Measurements from ENCODE around the gene ETV6.
"Not testable (repeated sequence)": the region's sequence is repeated elsewhere in the genome, so short reads cannot be mapped to it uniquely, and the experiment has no call there.

The ETV6 gene

DNA sequence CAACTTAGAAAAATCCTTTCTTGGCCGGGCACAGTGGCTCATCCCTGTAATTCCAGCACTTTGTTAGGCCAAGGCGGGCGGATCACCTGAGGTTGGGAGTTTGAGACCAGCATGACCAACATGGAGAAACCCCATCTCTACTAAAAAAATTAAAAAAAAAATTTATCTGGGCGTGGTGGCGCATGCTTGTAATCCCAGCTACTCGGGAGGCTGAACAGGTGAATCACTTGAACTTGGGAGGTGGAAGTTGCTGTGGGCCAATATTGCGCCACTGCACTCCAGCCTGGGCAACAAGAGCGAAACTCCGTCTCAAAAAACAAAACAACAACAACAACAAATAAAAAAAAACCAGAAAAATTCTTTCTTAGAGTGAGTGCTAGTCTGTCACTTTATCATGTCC is 17.6 kb upstream of the ETV6 start:
- not testable (repeated sequence) for H3K36me3 Mint-ChIP-seq, H3K27ac Mint-ChIP-seq, H3K27me3 Mint-ChIP-seq, H3K4me1 Mint-ChIP-seq, H3K4me3 Mint-ChIP-seq, H3K9me3 Mint-ChIP-seq

GRCh38 chr12:11633968-11634367 is 15.5 kb upstream of the ETV6 start:
- H3K4me3 Mint-ChIP-seq = no peak overlapping the region
- no peaks in the 10 kb centered on the region for H3K27me3 Mint-ChIP-seq

DNA sequence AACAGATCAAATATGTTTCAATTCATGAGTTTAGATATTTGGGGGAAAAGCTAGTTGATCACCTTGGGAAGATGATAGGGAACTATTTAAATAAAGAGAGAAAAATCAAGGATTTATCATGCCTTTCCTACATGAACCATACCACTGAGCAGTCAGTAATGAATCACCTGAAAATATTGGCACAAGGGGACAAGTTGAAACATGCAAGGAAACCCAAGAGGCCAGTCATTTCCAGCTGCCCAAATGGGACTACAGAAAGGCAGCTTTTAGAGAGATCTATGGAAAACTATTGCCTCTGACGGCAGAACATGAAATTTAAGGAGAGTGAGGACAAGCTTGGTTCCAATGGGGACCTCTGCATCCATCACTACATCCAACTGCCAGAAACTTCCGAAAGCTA is 14.1 kb upstream of the ETV6 start:
- H3K4me1 Mint-ChIP-seq = peaks cover 6% of the 10 kb centered on the region
- no peaks in the 10 kb centered on the region for H3K27me3 Mint-ChIP-seq
- H3K36me3 Mint-ChIP-seq = no peaks in the 10 kb centered on the region
- H3K4me3 Mint-ChIP-seq = no peak overlapping the region
- no peaks in the 10 kb centered on the region for H3K9me3 Mint-ChIP-seq
- no peak overlapping the region for H3K27ac Mint-ChIP-seq

More at GRCh38 chr12:11633968-11634367, 15.5 kb upstream of the ETV6 start:
- no peaks in the 10 kb centered on the region for H3K36me3 Mint-ChIP-seq
- H3K9me3 Mint-ChIP-seq = no peaks in the 10 kb centered on the region
- H3K4me1 Mint-ChIP-seq = no peaks in the 10 kb centered on the region
- no peak overlapping the region for H3K27ac Mint-ChIP-seq

GRCh38 chr12:11638315-11638916 is 11.1 kb upstream of the ETV6 start:
- Mint-ChIP-seq H3K27ac (no peak overlapping the region), H3K27me3 (no peaks in the 10 kb centered on the region), H3K36me3 (no peaks in the 10 kb centered on the region), H3K4me1 (peaks cover 6% of the 10 kb centered on the region), H3K9me3 (no peaks in the 10 kb centered on the region), H3K4me3 (no peak overlapping the region)

DNA sequence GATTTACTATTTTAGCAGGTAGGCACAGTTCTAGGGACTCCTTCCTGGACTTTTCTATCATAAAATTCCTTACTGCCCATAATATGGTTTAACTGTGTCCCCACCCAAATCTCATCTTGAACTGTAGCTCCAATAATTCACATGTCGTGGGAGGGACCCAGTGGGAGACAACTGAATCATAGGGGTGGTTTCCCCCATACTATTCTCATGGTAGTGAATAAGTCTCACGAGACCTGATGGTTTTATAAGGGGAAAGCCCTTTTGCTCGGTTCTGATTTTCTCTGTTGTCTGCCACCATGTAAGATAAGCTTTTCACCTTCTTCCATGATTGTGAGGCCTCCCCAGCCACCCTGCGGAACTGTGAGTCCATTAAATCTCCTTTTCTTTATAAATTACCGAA is 10.0 kb upstream of the ETV6 start:
- peaks cover 6% of the 10 kb centered on the region for H3K4me1 Mint-ChIP-seq
- no peaks in the 10 kb centered on the region for H3K36me3 Mint-ChIP-seq
- H3K27me3 Mint-ChIP-seq = no peaks in the 10 kb centered on the region
- H3K9me3 Mint-ChIP-seq = no peaks in the 10 kb centered on the region
- no peak overlapping the region for H3K4me3 Mint-ChIP-seq
- H3K27ac Mint-ChIP-seq = no peak overlapping the region

- Mint-ChIP-seq H3K9me3 (no peaks in the 10 kb centered on the region), H3K27me3 (no peaks in the 10 kb centered on the region), H3K36me3 (no peaks in the 10 kb centered on the region), H3K4me1 (peaks cover 6% of the 10 kb centered on the region), H3K4me3 (no peak overlapping the region), H3K27ac (no peak overlapping the region)
These were observed 8.0 kb upstream of the ETV6 start for GRCh38 chr12:11641522-11641921.

DNA sequence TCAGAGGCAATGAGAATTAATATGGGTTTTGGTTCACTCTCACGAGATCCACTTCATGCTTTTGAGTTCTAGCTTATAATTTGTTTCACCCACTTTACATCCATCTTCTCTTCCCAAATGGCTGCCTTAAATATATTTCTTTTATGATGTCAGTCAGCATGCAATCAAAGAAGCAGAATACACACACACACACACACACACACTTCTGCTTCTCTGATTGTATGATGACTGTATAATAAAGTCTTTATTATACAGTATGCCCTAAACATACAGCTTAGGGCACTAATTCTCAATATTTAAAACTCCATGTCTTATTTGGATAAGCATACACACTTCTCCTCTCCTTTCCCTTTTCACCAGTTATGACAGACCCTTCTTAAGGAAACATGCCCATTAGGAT is 6.7 kb upstream of the ETV6 start:
- H3K27me3 Mint-ChIP-seq = no peaks in the 10 kb centered on the region

DNA sequence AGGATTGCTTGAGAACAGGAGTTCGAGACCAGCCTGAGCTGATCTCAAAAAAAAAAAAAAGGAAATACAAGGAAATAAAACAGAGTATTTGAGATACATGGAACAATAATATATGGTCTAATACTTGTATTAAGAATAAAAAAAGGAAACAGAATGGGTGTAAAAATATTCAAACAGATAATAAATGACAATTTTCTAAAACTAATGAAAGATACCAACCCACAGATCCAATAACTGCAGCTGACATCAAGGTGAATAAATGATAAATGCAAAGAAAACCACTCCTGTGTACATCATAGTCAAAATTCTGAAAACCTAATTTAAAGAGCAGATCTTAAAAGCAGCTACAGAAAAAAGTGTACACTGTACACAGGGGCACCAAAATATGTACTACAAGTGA is 4.1 kb upstream of the ETV6 start:
- Mint-ChIP-seq H3K9me3 (no peaks in the 10 kb centered on the region), H3K4me1 (peaks cover 12% of the 10 kb centered on the region), H3K27me3 (no peaks in the 10 kb centered on the region), H3K4me3 (no peak overlapping the region), H3K36me3 (no peaks in the 10 kb centered on the region), H3K27ac (peak overlapping the region; percentile 59)

More for the DNA sequence above, 6.7 kb upstream of the ETV6 start:
- no peak overlapping the region for H3K4me3 Mint-ChIP-seq
- H3K27ac Mint-ChIP-seq = no peak overlapping the region
- H3K36me3 Mint-ChIP-seq = no peaks in the 10 kb centered on the region
- H3K4me1 Mint-ChIP-seq = peaks cover 14% of the 10 kb centered on the region
- H3K9me3 Mint-ChIP-seq = no peaks in the 10 kb centered on the region

DNA sequence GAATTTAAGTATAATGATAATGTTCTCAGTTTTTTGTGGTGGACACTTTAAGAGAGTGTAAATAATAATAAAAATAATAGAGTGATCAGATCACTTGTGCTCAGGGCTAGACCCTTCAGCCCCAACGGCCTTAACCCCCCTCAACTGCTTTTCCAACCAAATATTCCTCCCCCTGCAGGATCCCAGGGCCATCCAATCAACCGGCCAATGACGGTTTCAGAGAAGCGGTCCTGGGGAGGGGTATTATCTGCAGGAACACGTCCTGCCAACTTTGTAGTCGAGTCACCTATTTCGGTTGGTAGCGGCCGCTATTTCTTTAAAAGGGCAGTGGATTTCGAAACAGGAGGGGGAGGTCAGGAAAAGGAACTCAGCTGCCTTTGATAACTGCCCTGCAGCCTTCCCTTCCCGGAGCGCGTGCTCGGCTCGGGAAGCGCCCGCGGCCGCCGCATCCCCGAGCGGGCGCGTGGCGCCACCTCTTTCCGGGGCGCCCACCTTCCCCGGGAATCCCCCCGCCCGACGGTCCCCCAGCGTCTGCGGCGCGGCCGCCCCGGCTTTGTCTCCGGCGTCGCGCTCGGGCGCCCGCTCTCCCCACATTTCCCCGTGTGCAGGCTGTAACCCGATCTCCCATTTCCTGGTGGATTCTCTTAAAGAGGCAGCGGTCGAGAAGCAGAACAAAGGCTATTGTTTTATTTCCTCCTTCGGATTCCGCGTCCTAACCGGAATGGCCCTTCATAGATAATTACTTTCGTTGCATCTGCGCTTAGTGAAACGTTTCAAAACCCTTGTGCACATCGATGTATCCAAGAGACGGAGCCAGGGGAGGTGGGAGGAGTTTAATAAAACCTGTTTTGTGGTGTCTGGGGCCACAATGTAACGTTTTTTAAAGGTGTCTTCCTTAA is 711 bp upstream of the ETV6 start:
- Mint-ChIP-seq H3K27ac (peak overlapping the region; percentile 99), H3K4me1 (peaks cover 40% of the 10 kb centered on the region), H3K4me3 (peak overlapping the region; percentile 94), H3K36me3 (no peaks in the 10 kb centered on the region), H3K27me3 (no peaks in the 10 kb centered on the region), H3K9me3 (no peaks in the 10 kb centered on the region)

GRCh38 chr12:11650286-11651281 is 1.1 kb downstream of the ETV6 start:
- Mint-ChIP-seq H3K4me3 (peak overlapping the region; percentile 97), H3K36me3 (no peaks in the 10 kb centered on the region), H3K9me3 (no peaks in the 10 kb centered on the region), H3K4me1 (peaks cover 53% of the 10 kb centered on the region), H3K27me3 (no peaks in the 10 kb centered on the region), H3K27ac (peak overlapping the region; percentile 96)

- Mint-ChIP-seq H3K4me3 (peak overlapping the region; percentile 97), H3K36me3 (no peaks in the 10 kb centered on the region), H3K27me3 (no peaks in the 10 kb centered on the region), H3K27ac (peak overlapping the region; percentile 96), H3K4me1 (peaks cover 61% of the 10 kb centered on the region), H3K9me3 (no peaks in the 10 kb centered on the region)
These were observed 1.9 kb downstream of the ETV6 start for GRCh38 chr12:11651381-11651780.

DNA sequence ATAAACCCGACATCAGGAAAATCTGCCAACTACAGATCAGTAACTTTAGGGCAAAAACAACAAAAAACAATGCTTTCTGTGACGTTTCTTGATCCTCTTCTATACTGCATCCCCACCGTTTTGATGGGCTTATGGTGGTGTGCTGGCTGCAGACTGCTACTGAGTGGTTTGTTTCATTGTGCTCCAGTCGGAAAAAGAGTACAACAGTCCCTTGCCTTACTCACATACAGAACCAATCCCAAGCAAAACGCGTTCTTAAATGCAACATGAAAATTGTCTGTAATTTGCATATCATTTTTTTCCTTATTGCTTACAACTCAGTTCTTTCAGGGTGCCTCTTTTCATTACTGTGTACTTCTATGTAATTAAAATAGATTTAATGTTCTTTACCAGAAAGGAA is 2.3 kb downstream of the ETV6 start:
- Mint-ChIP-seq H3K27me3 (no peaks in the 10 kb centered on the region), H3K4me3 (peak overlapping the region; percentile 97), H3K27ac (peak overlapping the region; percentile 30), H3K4me1 (peaks cover 65% of the 10 kb centered on the region), H3K9me3 (no peaks in the 10 kb centered on the region), H3K36me3 (no peaks in the 10 kb centered on the region)

DNA sequence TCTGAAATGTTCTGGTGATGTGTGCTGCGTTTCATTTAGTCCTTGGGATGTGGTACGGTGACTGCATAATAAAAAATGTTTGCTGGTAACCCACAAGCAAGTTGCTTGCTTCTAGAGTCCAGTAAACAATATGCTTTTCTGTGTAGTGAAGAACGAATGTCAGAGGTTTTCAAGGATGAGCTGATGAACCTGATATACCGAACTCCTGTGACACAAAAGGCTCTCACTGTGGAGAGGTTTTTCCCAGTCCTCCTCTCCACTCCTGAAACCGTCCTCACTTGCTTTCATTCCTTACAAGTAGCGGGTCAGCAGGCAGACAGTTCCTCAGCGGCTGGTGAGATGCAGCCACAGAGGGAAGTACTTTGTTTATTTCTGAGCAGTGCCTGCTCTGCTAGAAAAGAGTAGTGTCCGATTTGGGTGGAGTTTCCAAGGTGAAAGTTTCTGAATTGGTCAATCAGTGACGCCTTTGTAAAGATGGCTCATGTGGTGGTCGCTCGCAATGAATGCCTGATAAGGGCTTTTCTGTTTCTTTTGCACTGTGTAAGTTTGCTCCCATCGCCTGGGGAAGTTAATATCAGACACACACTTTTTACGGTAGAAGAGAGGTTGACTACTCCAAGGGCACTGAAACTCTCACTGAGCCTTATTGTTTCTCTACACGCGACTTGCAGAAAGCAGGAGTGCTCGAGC is 3.0 kb downstream of the ETV6 start:
- Mint-ChIP-seq H3K4me1 (peaks cover 66% of the 10 kb centered on the region), H3K27me3 (no peaks in the 10 kb centered on the region), H3K36me3 (no peaks in the 10 kb centered on the region)

GRCh38 chr12:11653215-11653753 is 3.8 kb downstream of the ETV6 start:
- Mint-ChIP-seq H3K4me3 (peak overlapping the region; percentile 97), H3K4me1 (peaks cover 72% of the 10 kb centered on the region), H3K27me3 (no peaks in the 10 kb centered on the region), H3K9me3 (no peaks in the 10 kb centered on the region), H3K36me3 (no peaks in the 10 kb centered on the region), H3K27ac (peak overlapping the region; percentile 30)

More for the DNA sequence above, 3.0 kb downstream of the ETV6 start:
- Mint-ChIP-seq H3K27ac (peak overlapping the region; percentile 30), H3K4me3 (peak overlapping the region; percentile 97), H3K9me3 (no peaks in the 10 kb centered on the region)

DNA sequence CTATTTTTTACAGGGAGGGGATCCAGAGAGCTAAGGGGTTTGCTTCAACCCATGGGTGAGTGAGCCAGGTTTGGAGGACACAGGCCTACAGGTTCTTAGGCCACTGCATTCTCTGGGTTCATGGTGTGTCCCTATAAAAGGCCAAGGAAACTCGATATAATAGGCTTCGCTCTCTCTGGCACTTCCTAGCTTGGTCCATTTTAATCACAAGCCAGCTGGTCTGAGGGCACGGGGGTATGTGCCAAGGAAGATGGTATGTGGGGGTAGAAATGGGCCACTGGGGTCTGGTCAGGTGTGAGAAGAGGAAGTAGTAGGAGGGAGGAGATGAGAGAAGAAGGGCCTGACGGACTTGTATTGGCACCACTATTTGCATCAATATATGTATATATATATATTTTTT is 4.9 kb downstream of the ETV6 start:
- Mint-ChIP-seq H3K36me3 (no peaks in the 10 kb centered on the region), H3K27ac (no peak overlapping the region), H3K27me3 (no peaks in the 10 kb centered on the region), H3K9me3 (no peaks in the 10 kb centered on the region), H3K4me3 (no peak overlapping the region), H3K4me1 (peaks cover 79% of the 10 kb centered on the region)

Measured in activated naive CD4-positive, alpha-beta T cell treated with anti-CD3 and anti-CD28 coated beads, Interleukin-2, amount 50 U/mL, for 24 hours (primary cell).